Uterus (tissue), 4 donors: ENCODE results near the gene DHDH. TPM values are rescaled to one million over a fixed set of nuclear protein-coding genes. Genes with fewer than 3 reads are reported as not detected.

Experiments used
- DNase-seq, 2 donors: peaks; one replicate each; pipeline ENCODE4 v3.0.0-alpha.2; 2019 to 2020
- H3K27ac ChIP-seq, 2 donors: fragments of 200-600 bp; sonication (generic); 1 replicate in 1 of 2; 2 replicates in 1 of 2; pipeline ENCODE4 v1.5.1; 2016 to 2018
- H3K27me3 ChIP-seq, 2 donors: fragments of 200-600 bp; sonication (generic); one replicate each; pipeline ENCODE4 v1.5.1; 2018 to 2019; ENCODE audit warnings: control low read depth in 1 of 2
- H3K36me3 ChIP-seq, 2 donors: fragments of 200-600 bp; sonication (generic); one replicate each; pipeline ENCODE4 v1.5.1; 2019; ENCODE audit warnings: control low read depth in 1 of 2
- H3K4me1 ChIP-seq, 2 donors: fragments of 200-600 bp; sonication (generic); one replicate each; pipeline ENCODE4 v1.5.1; 2018 to 2019; ENCODE audit warnings: control low read depth in 1 of 2
- H3K4me3 ChIP-seq, 2 donors: fragments of 200-600 bp; sonication (generic); 1 replicate in 1 of 2; 2 replicates in 1 of 2; pipeline ENCODE4 v1.5.1; 2018 to 2019; ENCODE audit warnings: mild to moderate bottlenecking in 1 of 2
- H3K9me3 ChIP-seq, 2 donors: fragments of 200-600 bp; sonication (generic); one replicate each; pipeline ENCODE4 v1.5.1; 2019; ENCODE audit warnings: control low read depth in 1 of 2
- CTCF ChIP-seq, 4 experiments: fragments of 200-600 bp in 2 of 4; fragments of 450-650 bp in 2 of 4; sonication (generic) in 2 of 4; IDR thresholded peaks; one replicate each; pipeline ENCODE4 v1.5.1; 2016 to 2019; ENCODE audit warnings: antibody characterized with exemption in 4 of 4, mild to moderate bottlenecking in 2 of 4, moderate library complexity in 1 of 4
- POLR2A ChIP-seq, 2 donors: fragments of 450-650 bp; IDR thresholded peaks; one replicate each; pipeline ENCODE4 v1.6.1; 2016; ENCODE audit warnings: antibody characterized with exemption in 2 of 2, mild to moderate bottlenecking in 1 of 2, moderate library complexity in 1 of 2
- intact Hi-C: fragments of 100-400 bp; cut with DNase I; formaldehyde crosslinking; loops from one replicate; pipeline ENCODE4 v1.15.1; 2023; ENCODE audit warnings: low total_unique reads
- total RNA-seq, 4 donors: library from RNA; depleted of rRNA in 3 of 4; stranded (reverse); fragments of >200 nt in 3 of 4; gene quantifications; one replicate each; pipeline versions ENCODE4 v1.1.0 to v1.2.4, GENCODE V29; 2014 to 2023
- donor health status: DM: yes; HTN: yes; CAD: no.

DHDH gene
- total RNA-seq, 4 donors from 2014 or later = 0.41 to 0.95 TPM; not detected in 2

GRCh38 chr19:48910803-48911202 lies 22.7 kb upstream of the DHDH start:
- H3K27me3 ChIP-seq = no peaks in the 10 kb centered on the region
- no peaks in the 10 kb centered on the region for H3K36me3 ChIP-seq
- H3K9me3 ChIP-seq = no peaks in the 10 kb centered on the region
- intact Hi-C loops = no loop called here
- H3K27ac ChIP-seq = no peak overlapping the region
- no peak overlapping the region for H3K4me3 ChIP-seq
- DNase-seq = no peak
- TF ChIP-seq CTCF (IDR thresholded peaks at IDR 0.05) (no peak), POLR2A (IDR thresholded peaks at IDR 0.05) (no peak)
- no peaks in the 10 kb centered on the region for H3K4me1 ChIP-seq

GRCh38 chr19:48913114-48913889 lies 20.2 kb upstream of the DHDH start:
- TF ChIP-seq CTCF (IDR thresholded peaks at IDR 0.05) (no peak), POLR2A (IDR thresholded peaks at IDR 0.05) (no peak)
- H3K4me3 ChIP-seq = no peak overlapping the region
- no peak for DNase-seq
- no peak overlapping the region for H3K27ac ChIP-seq
- H3K27me3 ChIP-seq = no peaks in the 10 kb centered on the region
- intact Hi-C loops = no loop called here
- H3K9me3 ChIP-seq = no peaks in the 10 kb centered on the region
- H3K4me1 ChIP-seq = no peaks in the 10 kb centered on the region
- H3K36me3 ChIP-seq = no peaks in the 10 kb centered on the region

GRCh38 chr19:48914181-48914580 lies 19.3 kb upstream of the DHDH start:
- no peak overlapping the region for H3K4me3 ChIP-seq
- H3K36me3 ChIP-seq = no peaks in the 10 kb centered on the region
- TF ChIP-seq CTCF (IDR thresholded peaks at IDR 0.05) = no peak
- TF ChIP-seq POLR2A (IDR thresholded peaks at IDR 0.05) = no peak
- no peaks in the 10 kb centered on the region for H3K9me3 ChIP-seq
- H3K27me3 ChIP-seq = no peaks in the 10 kb centered on the region
- intact Hi-C loops = no loop called here
- no peaks in the 10 kb centered on the region for H3K4me1 ChIP-seq
- DNase-seq = no peak
- no peak overlapping the region for H3K27ac ChIP-seq

GRCh38 chr19:48915757-48916156 lies 17.7 kb upstream of the DHDH start:
- Histone ChIP-seq H3K4me1 (no peaks in the 10 kb centered on the region), H3K9me3 (no peaks in the 10 kb centered on the region), H3K27ac (no peak overlapping the region), H3K36me3 (no peaks in the 10 kb centered on the region), H3K27me3 (no peaks in the 10 kb centered on the region), H3K4me3 (no peak overlapping the region)
- intact Hi-C loops = no loop called here
- TF ChIP-seq CTCF (IDR thresholded peaks at IDR 0.05) (no peak), POLR2A (IDR thresholded peaks at IDR 0.05) (no peak)
- DNase-seq = no peak

GRCh38 chr19:48918071-48918470 lies 15.4 kb upstream of the DHDH start:
- H3K36me3 ChIP-seq = no peaks in the 10 kb centered on the region
- TF ChIP-seq POLR2A (IDR thresholded peaks at IDR 0.05) (no peak), CTCF (IDR thresholded peaks at IDR 0.05) (no peak)

More at GRCh38 chr19:48918071-48918470, 15.4 kb upstream of the DHDH start:
- Histone ChIP-seq H3K9me3 (no peaks in the 10 kb centered on the region), H3K4me1 (no peaks in the 10 kb centered on the region), H3K27me3 (no peaks in the 10 kb centered on the region), H3K4me3 (no peak overlapping the region), H3K27ac (no peak overlapping the region)
- intact Hi-C loops = no loop called here
- DNase-seq = no peak
